HEK293 (cell line): ENCODE results near the gene PIN1.

Experiments used
- CTCF ChIA-PET: fragments of 350-600 bp; formaldehyde crosslinking; extraction: SDS; loops from one replicate; lab custom pipeline; 2021; ENCODE audit warnings: antibody characterized with exemption; lab: Yijun Ruan, JAX
- POLR2A ChIA-PET: fragments of 300-600 bp; formaldehyde crosslinking; extraction: SDS; loops from one replicate; lab custom pipeline; 2020; ENCODE audit warnings: antibody characterized with exemption, inconsistent platforms; lab: Yijun Ruan, JAX
- H3K27ac ChIP-seq: fragments of 200-500 bp; sonication (Bioruptor generic); 2 replicates; pipeline ENCODE4 v1.5.1; 2014; ENCODE audit warnings: low read depth, low read length, control low read depth, inconsistent platforms; ENCODE audit errors: extremely low read depth
- H3K36me3 ChIP-seq, 2 experiments: fragments of 200-500 bp in 1 of 2; sonication (Bioruptor generic) in 1 of 2; 1 replicate in 1 of 2; 2 replicates in 1 of 2; pipeline ENCODE4 v1.5.1; 2014 to 2017; ENCODE audit warnings: inconsistent platforms in 2 of 2, low read length in 2 of 2; ENCODE audit not compliant: control insufficient read depth in 2 of 2, insufficient read depth in 1 of 2
- H3K4me1 ChIP-seq: fragments of 200-500 bp; sonication (Bioruptor generic); 2 replicates; pipeline ENCODE4 v1.5.1; 2014; ENCODE audit warnings: mild to moderate bottlenecking, low read length, inconsistent platforms; ENCODE audit not compliant: control insufficient read depth, insufficient read depth
- H3K4me3 ChIP-seq: 2 replicates; pipeline ENCODE4 v1.5.1; 2011; ENCODE audit warnings: low read depth, mild to moderate bottlenecking, control low read depth, low read length, moderate library complexity
- H3K9me3 ChIP-seq: fragments of 200-500 bp; sonication (Bioruptor generic); 2 replicates; pipeline ENCODE4 v1.5.1; 2014; ENCODE audit warnings: low read depth, low read length, inconsistent platforms; ENCODE audit not compliant: control insufficient read depth, insufficient read depth
- GLIS2 ChIP-seq: fragments of 450-650 bp; formaldehyde crosslinking; IDR thresholded peaks from 2 replicates; pipeline ENCODE4 v1.5.1; 2016; ENCODE audit warnings: missing biosample characterization, missing genetic modification characterization
- KLF10 ChIP-seq: fragments of 450-650 bp; IDR thresholded peaks from 2 replicates; pipeline ENCODE4 v1.5.1; 2018; ENCODE audit warnings: missing biosample characterization, mild to moderate bottlenecking, missing genetic modification characterization
- KLF16 ChIP-seq: fragments of 450-650 bp; formaldehyde crosslinking; IDR thresholded peaks from 2 replicates; pipeline ENCODE4 v1.5.1; 2017; ENCODE audit warnings: missing biosample characterization, missing genetic modification characterization
- MYNN ChIP-seq: fragments of 450-650 bp; formaldehyde crosslinking; IDR thresholded peaks from 2 replicates; pipeline ENCODE4 v1.5.1; 2016; ENCODE audit warnings: missing biosample characterization, missing genetic modification characterization, borderline replicate concordance
- SP2 ChIP-seq: fragments of 450-650 bp; formaldehyde crosslinking; IDR thresholded peaks from 2 replicates; pipeline ENCODE4 v1.5.1; 2016; ENCODE audit warnings: missing biosample characterization, missing genetic modification characterization
- SP3 ChIP-seq: fragments of 450-650 bp; formaldehyde crosslinking; IDR thresholded peaks from 2 replicates; pipeline ENCODE4 v1.5.1; 2016; ENCODE audit warnings: missing biosample characterization, missing genetic modification characterization
- SP7 ChIP-seq: fragments of 450-650 bp; formaldehyde crosslinking; IDR thresholded peaks from 2 replicates; pipeline ENCODE4 v1.5.1; 2016; ENCODE audit warnings: missing biosample characterization, missing genetic modification characterization
- ZFHX2 ChIP-seq: fragments of 450-650 bp; formaldehyde crosslinking; conservative IDR thresholded peaks from 2 replicates; pipeline ENCODE4 v1.5.1; 2016; ENCODE audit warnings: missing biosample characterization, missing genetic modification characterization
- ZNF221 ChIP-seq: fragments of 450-650 bp; formaldehyde crosslinking; IDR thresholded peaks from 2 replicates; pipeline ENCODE4 v1.5.1; 2017; ENCODE audit warnings: missing biosample characterization, missing genetic modification characterization, borderline replicate concordance
- ZNF324 ChIP-seq: fragments of 450-650 bp; formaldehyde crosslinking; IDR thresholded peaks from 2 replicates; pipeline ENCODE4 v1.5.1; 2016; ENCODE audit warnings: missing biosample characterization, missing genetic modification characterization
- ZNF335 ChIP-seq: fragments of 450-650 bp; formaldehyde crosslinking; conservative IDR thresholded peaks from 2 replicates; pipeline ENCODE4 v1.5.1; 2016; ENCODE audit warnings: missing biosample characterization, missing genetic modification characterization
- ZNF341 ChIP-seq: fragments of 450-650 bp; formaldehyde crosslinking; IDR thresholded peaks from 2 replicates; pipeline ENCODE4; 2016; ENCODE audit warnings: low read depth, missing biosample characterization, missing genetic modification characterization
- ZNF404 ChIP-seq: fragments of 450-650 bp; formaldehyde crosslinking; IDR thresholded peaks from 2 replicates; pipeline ENCODE4 v1.5.1; 2017; ENCODE audit warnings: missing biosample characterization, missing genetic modification characterization
- ZNF561 ChIP-seq: fragments of 450-650 bp; IDR thresholded peaks from 2 replicates; pipeline ENCODE4 v1.5.1; 2018; ENCODE audit warnings: missing biosample characterization, missing genetic modification characterization, borderline replicate concordance
- ZSCAN16 ChIP-seq: fragments of 450-650 bp; formaldehyde crosslinking; IDR thresholded peaks from 2 replicates; pipeline ENCODE4 v1.5.1; 2016; ENCODE audit warnings: missing biosample characterization, missing genetic modification characterization
- ZXDB ChIP-seq: fragments of 450-650 bp; formaldehyde crosslinking; IDR thresholded peaks from 2 replicates; pipeline ENCODE4 v1.5.1; 2016; ENCODE audit warnings: missing biosample characterization, missing genetic modification characterization
- TF ChIP-seq, protein P1 (sequence below): fragments of 450-650 bp; formaldehyde crosslinking; IDR thresholded peaks from 2 replicates; pipeline ENCODE4 v1.5.1; 2016; ENCODE audit warnings: missing biosample characterization, missing genetic modification characterization
- TF ChIP-seq, protein P2 (sequence below): fragments of 450-650 bp; formaldehyde crosslinking; IDR thresholded peaks from 2 replicates; pipeline ENCODE4 v1.5.1; 2016; ENCODE audit warnings: missing biosample characterization, missing genetic modification characterization
- TF ChIP-seq, protein P3 (sequence below): fragments of 450-650 bp; formaldehyde crosslinking; IDR thresholded peaks from 2 replicates; pipeline ENCODE4 v1.5.1; 2016; ENCODE audit warnings: missing biosample characterization, missing genetic modification characterization
- TF ChIP-seq, protein P4 (sequence below): fragments of 450-650 bp; formaldehyde crosslinking; IDR thresholded peaks from 2 replicates; pipeline ENCODE4 v1.5.1; 2017; ENCODE audit warnings: missing biosample characterization, missing genetic modification characterization
- TF ChIP-seq, protein P5 (sequence below): fragments of 450-650 bp; formaldehyde crosslinking; IDR thresholded peaks from 2 replicates; pipeline ENCODE4 v1.5.1; 2016; ENCODE audit warnings: missing biosample characterization, missing genetic modification characterization

Gene PIN1

DNA sequence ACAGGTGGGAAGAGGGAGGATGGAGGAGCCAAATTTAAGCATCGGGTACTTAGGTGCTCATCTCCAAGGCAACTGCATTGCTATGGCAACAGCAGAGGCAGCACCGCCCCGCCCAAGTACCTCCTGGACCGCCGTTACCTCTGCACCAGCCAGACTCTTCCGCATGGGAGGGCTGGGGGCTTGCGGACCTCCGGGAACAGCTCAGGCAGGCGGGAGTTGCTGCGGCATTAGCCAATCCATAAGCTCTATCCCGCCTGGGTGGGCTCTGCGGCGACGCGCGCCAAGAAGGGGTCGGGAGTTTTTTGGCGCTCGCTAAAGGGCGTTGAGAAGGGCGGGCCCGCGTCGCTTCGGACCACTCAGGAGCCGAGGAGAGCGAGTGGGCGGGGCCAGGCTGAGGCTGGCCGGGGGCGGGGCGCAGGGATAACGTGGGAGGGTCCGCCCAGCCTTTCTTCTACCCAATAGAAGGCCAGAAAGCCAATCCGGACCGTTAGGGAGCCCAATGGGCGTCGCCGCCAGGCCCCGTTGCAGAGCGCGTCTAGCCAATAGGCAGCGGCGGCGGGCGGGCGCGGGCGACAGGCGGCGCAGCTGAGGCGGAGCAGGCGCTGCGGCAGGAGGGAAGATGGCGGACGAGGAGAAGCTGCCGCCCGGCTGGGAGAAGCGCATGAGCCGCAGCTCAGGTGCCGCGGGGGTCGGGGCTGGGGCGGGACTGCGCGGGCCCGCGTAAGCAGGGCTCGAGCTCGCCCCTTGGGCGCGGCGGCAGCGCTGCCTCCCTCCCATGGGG is at the start of gene PIN1 (continued):
- TF ChIP-seq ZNF341 (tag by site-specific recombination) (peak; percentile 99), GLIS2 (peak; percentile 82), KLF16 (tag by site-specific recombination) (peak; percentile 42; the same call in 1 of the 2 replicates), KLF10 (tag by site-specific recombination) (peak; percentile 86), ZSCAN16 (no peak), MYNN (peak; percentile 99), ZNF335 (tag by site-specific recombination) (peak; percentile 72), SP7 (tag by site-specific recombination) (0 out of 2 replicates have a peak, but pooled peaks have one; percentile 42), ZNF221 (tag by site-specific recombination) (no peak), ZFHX2 (tag by site-specific recombination) (peak; percentile 88), SP2 (tag by site-specific recombination) (peak; percentile 99), SP3 (tag by site-specific recombination) (peak; percentile 100), ZNF561 (tag by site-specific recombination) (peak; percentile 51; the same call in 1 of the 2 replicates)
- TF ChIP-seq, protein P1, sequence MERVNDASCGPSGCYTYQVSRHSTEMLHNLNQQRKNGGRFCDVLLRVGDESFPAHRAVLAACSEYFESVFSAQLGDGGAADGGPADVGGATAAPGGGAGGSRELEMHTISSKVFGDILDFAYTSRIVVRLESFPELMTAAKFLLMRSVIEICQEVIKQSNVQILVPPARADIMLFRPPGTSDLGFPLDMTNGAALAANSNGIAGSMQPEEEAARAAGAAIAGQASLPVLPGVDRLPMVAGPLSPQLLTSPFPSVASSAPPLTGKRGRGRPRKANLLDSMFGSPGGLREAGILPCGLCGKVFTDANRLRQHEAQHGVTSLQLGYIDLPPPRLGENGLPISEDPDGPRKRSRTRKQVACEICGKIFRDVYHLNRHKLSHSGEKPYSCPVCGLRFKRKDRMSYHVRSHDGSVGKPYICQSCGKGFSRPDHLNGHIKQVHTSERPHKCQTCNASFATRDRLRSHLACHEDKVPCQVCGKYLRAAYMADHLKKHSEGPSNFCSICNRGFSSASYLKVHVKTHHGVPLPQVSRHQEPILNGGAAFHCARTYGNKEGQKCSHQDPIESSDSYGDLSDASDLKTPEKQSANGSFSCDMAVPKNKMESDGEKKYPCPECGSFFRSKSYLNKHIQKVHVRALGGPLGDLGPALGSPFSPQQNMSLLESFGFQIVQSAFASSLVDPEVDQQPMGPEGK (tag by site-specific recombination): peak; percentile 73; the same call in 1 of the 2 replicates
- TF ChIP-seq, protein P2, sequence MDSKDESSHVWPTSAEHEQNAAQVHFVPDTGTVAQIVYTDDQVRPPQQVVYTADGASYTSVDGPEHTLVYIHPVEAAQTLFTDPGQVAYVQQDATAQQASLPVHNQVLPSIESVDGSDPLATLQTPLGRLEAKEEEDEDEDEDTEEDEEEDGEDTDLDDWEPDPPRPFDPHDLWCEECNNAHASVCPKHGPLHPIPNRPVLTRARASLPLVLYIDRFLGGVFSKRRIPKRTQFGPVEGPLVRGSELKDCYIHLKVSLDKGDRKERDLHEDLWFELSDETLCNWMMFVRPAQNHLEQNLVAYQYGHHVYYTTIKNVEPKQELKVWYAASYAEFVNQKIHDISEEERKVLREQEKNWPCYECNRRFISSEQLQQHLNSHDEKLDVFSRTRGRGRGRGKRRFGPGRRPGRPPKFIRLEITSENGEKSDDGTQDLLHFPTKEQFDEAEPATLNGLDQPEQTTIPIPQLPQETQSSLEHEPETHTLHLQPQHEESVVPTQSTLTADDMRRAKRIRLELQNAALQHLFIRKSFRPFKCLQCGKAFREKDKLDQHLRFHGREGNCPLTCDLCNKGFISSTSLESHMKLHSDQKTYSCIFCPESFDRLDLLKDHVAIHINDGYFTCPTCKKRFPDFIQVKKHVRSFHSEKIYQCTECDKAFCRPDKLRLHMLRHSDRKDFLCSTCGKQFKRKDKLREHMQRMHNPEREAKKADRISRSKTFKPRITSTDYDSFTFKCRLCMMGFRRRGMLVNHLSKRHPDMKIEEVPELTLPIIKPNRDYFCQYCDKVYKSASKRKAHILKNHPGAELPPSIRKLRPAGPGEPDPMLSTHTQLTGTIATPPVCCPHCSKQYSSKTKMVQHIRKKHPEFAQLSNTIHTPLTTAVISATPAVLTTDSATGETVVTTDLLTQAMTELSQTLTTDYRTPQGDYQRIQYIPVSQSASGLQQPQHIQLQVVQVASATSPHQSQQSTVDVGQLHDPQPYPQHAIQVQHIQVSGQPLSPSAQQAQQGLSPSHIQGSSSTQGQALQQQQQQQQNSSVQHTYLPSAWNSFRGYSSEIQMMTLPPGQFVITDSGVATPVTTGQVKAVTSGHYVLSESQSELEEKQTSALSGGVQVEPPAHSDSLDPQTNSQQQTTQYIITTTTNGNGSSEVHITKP (tag by site-specific recombination): 0 out of 2 replicates have a peak, but pooled peaks have one; percentile 19
- TF ChIP-seq, all 188 proteins: peak for 31

DNA sequence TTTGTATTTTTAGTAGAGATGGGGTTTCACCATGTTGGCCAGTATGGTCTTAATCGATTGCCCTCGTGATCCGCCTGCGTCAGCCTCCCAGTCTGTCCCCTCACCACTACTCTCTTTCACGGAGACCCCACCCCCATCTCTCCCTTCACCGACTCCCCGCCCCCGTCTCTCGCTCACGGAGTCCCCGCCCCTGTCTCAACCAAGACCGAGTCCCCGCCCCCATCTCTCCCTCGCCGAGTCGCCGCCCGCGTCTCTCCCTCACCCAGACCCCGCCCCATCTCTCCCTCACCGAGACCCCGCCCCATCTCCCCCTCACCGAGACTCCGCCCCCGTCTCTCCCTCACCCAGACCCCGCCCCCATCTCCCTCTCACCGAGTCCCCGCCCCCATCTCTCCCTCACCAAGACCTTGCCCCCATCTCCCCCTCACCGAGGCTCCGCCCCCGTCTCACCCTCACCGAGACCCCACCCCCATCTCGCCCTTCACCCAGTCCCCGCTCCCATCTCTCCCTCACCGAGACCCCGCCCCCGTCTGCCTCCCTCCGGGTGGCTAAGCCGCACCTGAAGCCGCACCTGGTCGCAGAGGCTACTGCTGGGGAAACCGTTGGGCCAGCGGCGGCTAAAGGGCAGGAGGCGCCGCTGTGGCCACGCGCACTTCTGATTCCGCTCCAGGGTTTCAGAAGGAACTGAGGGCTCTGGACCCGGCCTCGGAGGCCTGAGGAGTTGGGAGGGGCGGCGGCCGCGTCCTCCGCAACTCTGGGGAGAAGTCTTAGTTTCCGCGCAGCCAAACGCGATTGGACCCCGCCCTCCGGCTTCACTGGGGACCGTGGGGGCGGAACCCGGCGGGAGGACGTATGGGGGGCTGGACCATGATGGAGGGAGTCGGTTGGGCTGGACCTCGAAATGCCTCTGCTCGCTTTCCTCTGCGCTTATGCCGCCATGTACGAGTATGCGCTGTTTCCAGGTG is 49.5 kb upstream of the PIN1 start:
- CTCF ChIA-PET: no interaction called here
- Histone ChIP-seq H3K4me1 (peaks cover 5% of the 10 kb centered on the region), H3K9me3 (no peaks in the 10 kb centered on the region), H3K4me3 (peak overlapping the region; percentile 70), H3K36me3 (no peaks in the 10 kb centered on the region), H3K27ac (peak overlapping the region; percentile 72; the same call in 1 of the 2 replicates)
- POLR2A ChIA-PET: no interaction called here
- TF ChIP-seq SP3 (tag by site-specific recombination): peak; percentile 97
- peak; percentile 85 for TF ChIP-seq SP2 (tag by site-specific recombination)
- TF ChIP-seq, protein P3, sequence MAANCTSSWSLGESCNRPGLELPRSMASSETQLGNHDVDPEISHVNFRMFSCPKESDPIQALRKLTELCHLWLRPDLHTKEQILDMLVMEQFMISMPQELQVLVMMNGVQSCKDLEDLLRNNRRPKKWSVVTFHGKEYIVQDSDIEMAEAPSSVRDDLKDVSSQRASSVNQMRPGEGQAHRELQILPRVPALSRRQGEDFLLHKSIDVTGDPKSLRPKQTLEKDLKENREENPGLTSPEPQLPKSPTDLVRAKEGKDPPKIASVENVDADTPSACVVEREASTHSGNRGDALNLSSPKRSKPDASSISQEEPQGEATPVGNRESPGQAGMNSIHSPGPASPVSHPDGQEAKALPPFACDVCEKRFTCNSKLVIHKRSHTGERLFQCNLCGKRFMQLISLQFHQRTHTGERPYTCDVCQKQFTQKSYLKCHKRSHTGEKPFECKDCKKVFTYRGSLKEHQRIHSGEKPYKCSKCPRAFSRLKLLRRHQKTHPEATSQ (tag by site-specific recombination): 0 out of 2 replicates have a peak, but pooled peaks have one; percentile 14
- no peak for TF ChIP-seq ZNF404 (tag by site-specific recombination)
- TF ChIP-seq ZXDB (tag by site-specific recombination): peak; percentile 67
- 0 out of 2 replicates have a peak, but pooled peaks have one; percentile 32 for TF ChIP-seq ZNF324
- TF ChIP-seq, protein P4, sequence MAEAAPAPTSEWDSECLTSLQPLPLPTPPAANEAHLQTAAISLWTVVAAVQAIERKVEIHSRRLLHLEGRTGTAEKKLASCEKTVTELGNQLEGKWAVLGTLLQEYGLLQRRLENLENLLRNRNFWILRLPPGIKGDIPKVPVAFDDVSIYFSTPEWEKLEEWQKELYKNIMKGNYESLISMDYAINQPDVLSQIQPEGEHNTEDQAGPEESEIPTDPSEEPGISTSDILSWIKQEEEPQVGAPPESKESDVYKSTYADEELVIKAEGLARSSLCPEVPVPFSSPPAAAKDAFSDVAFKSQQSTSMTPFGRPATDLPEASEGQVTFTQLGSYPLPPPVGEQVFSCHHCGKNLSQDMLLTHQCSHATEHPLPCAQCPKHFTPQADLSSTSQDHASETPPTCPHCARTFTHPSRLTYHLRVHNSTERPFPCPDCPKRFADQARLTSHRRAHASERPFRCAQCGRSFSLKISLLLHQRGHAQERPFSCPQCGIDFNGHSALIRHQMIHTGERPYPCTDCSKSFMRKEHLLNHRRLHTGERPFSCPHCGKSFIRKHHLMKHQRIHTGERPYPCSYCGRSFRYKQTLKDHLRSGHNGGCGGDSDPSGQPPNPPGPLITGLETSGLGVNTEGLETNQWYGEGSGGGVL (tag by site-specific recombination): peak; percentile 74
- TF ChIP-seq, protein P5, sequence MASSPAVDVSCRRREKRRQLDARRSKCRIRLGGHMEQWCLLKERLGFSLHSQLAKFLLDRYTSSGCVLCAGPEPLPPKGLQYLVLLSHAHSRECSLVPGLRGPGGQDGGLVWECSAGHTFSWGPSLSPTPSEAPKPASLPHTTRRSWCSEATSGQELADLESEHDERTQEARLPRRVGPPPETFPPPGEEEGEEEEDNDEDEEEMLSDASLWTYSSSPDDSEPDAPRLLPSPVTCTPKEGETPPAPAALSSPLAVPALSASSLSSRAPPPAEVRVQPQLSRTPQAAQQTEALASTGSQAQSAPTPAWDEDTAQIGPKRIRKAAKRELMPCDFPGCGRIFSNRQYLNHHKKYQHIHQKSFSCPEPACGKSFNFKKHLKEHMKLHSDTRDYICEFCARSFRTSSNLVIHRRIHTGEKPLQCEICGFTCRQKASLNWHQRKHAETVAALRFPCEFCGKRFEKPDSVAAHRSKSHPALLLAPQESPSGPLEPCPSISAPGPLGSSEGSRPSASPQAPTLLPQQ (tag by site-specific recombination): peak; percentile 54
